Measurements from ENCODE around the gene TRIM56. TPM values are rescaled to one million over a fixed set of nuclear protein-coding genes. Genes with fewer than 3 reads are reported as not detected.

TRIM56 gene
- total and polyA plus RNA-seq, 2 of the 4 experiments (the other 2 are of a cell fraction) = 3.9 to 5.9 TPM

DNA sequence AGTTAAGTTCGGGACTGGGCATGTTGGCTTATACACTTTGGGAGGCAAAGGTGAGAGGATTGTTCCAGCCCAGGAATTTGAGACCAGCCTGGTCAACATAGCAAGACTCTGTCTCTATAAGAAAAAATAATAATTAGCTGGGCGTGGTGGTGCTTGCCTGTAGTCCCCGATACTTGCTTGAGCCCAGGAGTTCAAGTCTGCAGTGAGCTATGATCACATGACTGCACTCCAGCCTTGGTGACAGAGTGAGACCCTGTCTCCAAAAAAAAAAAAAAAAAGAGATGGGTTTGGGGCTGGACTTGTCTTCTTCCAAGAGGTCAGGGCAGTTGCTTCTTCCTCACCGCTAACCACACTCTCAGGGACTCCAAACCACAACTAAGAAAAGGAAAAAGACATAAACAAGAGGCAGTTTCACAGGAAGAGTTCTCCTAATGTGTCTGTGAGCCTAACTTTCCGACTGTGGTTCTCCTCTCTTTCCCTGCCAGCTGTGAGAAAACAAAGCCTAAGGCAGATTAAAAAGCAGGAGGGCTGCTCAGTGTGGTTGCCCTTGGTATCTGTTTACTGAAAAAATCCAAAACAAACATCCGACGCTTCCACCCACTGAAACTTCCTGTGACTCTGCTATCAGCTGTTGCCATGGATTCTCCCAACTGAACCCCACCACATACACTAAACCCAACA, 39.2 kb downstream of the TRIM56 start:
- Histone ChIP-seq H3K36me3 (ENCODE audit: control insufficient read depth, insufficient read depth, low read length) (peaks cover 7% of the 10 kb centered on the region; the same call in 1 of the 2 replicates), H3K18ac (ENCODE audit: low read depth, low read length) (peak overlapping the region; percentile 22), H4K20me1 (ENCODE audit: insufficient read depth, low read length) (peaks cover 19% of the 10 kb centered on the region), H2AFZ (replicated peaks; ENCODE audit: low read length, poor library complexity) (peak overlapping the region; percentile 4), H2BK5ac (ENCODE audit: low read depth, low read length, poor library complexity, severe bottlenecking) (peak overlapping the region; percentile 95), H3K27ac (ENCODE audit: insufficient read depth, low read length) (peak overlapping the region; percentile 74), H3K4me1 (ENCODE audit: control insufficient read depth, insufficient read depth, low read length) (peaks cover 27% of the 10 kb centered on the region), H2BK20ac (ENCODE audit: low read depth, low read length) (peak overlapping the region; percentile 73), H3K23ac (ENCODE audit: low read depth, low read length) (peak overlapping the region; percentile 85), H3K4ac (ENCODE audit: low read depth, low read length) (peak overlapping the region; percentile 90), H3K9me1 (ENCODE audit: insufficient read depth, low read length) (peaks cover 29% of the 10 kb centered on the region), H2BK120ac (ENCODE audit: low read depth, low read length) (peak overlapping the region; percentile 91), H3K4me3 (ENCODE audit: insufficient read depth, low read depth, low read length) (no peak overlapping the region), H4K91ac (ENCODE audit: insufficient read depth, low read depth, low read length) (peak overlapping the region; percentile 86), H3K79me1 (ENCODE audit: low read depth in 1 of 2, low read length in 2 of 2) (peaks cover 8 to 61% of the 10 kb centered on the region in 2 experiments; a peak in 3 of 4 replicates), H3K9me3 (ENCODE audit: control insufficient read depth, insufficient read depth, low read length) (no peaks in the 10 kb centered on the region), H3K9ac (ENCODE audit: low read depth, low read length) (peak overlapping the region; percentile 41), H3K14ac (replicated peaks; ENCODE audit: low read depth, low read length) (peak overlapping the region; percentile 89), H2AK5ac (ENCODE audit: low read depth, low read length) (peak overlapping the region; percentile 89), H2BK15ac (ENCODE audit: low read depth, low read length) (peak overlapping the region; percentile 74), H3K4me2 (ENCODE audit: low read depth, low read length) (peak overlapping the region; percentile 6), H4K5ac (ENCODE audit: low read depth, low read length) (peak overlapping the region; percentile 13), H3K56ac (ENCODE audit: extremely low read depth, insufficient read depth, low read length) (peak overlapping the region; percentile 81), H3K27me3 (ENCODE audit: control insufficient read depth, insufficient read depth, low read length) (no peaks in the 10 kb centered on the region), H4K8ac (ENCODE audit: low read depth in 2 of 2, low read length in 2 of 2) (peak overlapping the region; percentile 53 to 73; a peak in 3 of 4 replicates), H2AK9ac (replicated peaks; ENCODE audit: low read depth, low read length, poor library complexity) (peak overlapping the region; percentile 79)
- POLR2A ChIA-PET (ENCODE audit: unreplicated experiment) = interaction anchor here (0.5 kb wide), 1 partner anchor 233 kb away, joined by 5 read pairs; no protein-coding TSS in a partner anchor
- DNase-seq (peak; percentile 88), ATAC-seq (ENCODE audit: low read depth) (peak; percentile 4)
- no CpG with 5 or more reads among the region's 7 CpGs for WGBS, 2 experiments (ENCODE audit: extremely low coverage in 2 of 2, insufficient read length in 1 of 2)
- BruUV-seq (replicated peaks) = TSS peak; percentile 84
- CTCF ChIA-PET = interaction anchor here (0.6 to 1.3 kb wide), 3 partner anchors 9 to 158 kb away, joined by 3 to 4 read pairs (median 3); no protein-coding TSS in a partner anchor
- intact Hi-C loops (cut with micrococcal nuclease) = no loop called here
- in situ Hi-C loops (cut with MboI; ENCODE audit: low sequenced_read_pairs) = loop anchor here (25.0 kb wide), 1 partner anchor 687 kb away; the partner anchor contains the start of genes MEPCE, PPP1R35 and ZCWPW1
- dilution Hi-C loops (cut with HindIII; ENCODE audit: low sequenced_read_pairs, unreplicated experiment) = no loop called here
- TF ChIP-seq POLR2A (IDR thresholded peaks at IDR 0.05; ENCODE audit: low read depth, low read length) = peak; percentile 69
- TF ChIP-seq RAD21 (IDR thresholded peaks at IDR 0.05; ENCODE audit: low read length) = peak; percentile 24; the same call in 1 of the 2 replicates
- peak; percentile 63; the same call in 1 of the 2 replicates for TF ChIP-seq RFX5 (IDR thresholded peaks at IDR 0.05; ENCODE audit: low read depth, low read length)
- TF ChIP-seq FOS (IDR thresholded peaks at IDR 0.05; ENCODE audit: low read depth, low read length) = no peak
- no peak for TF ChIP-seq MXI1 (IDR thresholded peaks at IDR 0.05; ENCODE audit: borderline replicate concordance, low read depth, low read length)
- TF ChIP-seq CHD1 (IDR thresholded peaks at IDR 0.05; ENCODE audit: low read depth, low read length) = no peak; the same call in 1 of the 2 replicates
- TF ChIP-seq, protein P1, sequence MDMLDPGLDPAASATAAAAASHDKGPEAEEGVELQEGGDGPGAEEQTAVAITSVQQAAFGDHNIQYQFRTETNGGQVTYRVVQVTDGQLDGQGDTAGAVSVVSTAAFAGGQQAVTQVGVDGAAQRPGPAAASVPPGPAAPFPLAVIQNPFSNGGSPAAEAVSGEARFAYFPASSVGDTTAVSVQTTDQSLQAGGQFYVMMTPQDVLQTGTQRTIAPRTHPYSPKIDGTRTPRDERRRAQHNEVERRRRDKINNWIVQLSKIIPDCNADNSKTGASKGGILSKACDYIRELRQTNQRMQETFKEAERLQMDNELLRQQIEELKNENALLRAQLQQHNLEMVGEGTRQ (IDR thresholded peaks at IDR 0.05; ENCODE audit: low read depth, low read length) = peak; percentile 43; the same call in 1 of the 2 replicates
- TF ChIP-seq, protein P2, sequence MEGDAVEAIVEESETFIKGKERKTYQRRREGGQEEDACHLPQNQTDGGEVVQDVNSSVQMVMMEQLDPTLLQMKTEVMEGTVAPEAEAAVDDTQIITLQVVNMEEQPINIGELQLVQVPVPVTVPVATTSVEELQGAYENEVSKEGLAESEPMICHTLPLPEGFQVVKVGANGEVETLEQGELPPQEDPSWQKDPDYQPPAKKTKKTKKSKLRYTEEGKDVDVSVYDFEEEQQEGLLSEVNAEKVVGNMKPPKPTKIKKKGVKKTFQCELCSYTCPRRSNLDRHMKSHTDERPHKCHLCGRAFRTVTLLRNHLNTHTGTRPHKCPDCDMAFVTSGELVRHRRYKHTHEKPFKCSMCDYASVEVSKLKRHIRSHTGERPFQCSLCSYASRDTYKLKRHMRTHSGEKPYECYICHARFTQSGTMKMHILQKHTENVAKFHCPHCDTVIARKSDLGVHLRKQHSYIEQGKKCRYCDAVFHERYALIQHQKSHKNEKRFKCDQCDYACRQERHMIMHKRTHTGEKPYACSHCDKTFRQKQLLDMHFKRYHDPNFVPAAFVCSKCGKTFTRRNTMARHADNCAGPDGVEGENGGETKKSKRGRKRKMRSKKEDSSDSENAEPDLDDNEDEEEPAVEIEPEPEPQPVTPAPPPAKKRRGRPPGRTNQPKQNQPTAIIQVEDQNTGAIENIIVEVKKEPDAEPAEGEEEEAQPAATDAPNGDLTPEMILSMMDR (conservative IDR thresholded peaks at IDR 0.05; ENCODE audit: low read depth, low read length) = no peak
- TF ChIP-seq RCOR1 (IDR thresholded peaks at IDR 0.05; ENCODE audit: insufficient replicate concordance, low read length) = peak; percentile 43
- no peak for TF ChIP-seq MAFK (IDR thresholded peaks at IDR 0.05; ENCODE audit: low read depth, low read length)
- TF ChIP-seq, protein P3, sequence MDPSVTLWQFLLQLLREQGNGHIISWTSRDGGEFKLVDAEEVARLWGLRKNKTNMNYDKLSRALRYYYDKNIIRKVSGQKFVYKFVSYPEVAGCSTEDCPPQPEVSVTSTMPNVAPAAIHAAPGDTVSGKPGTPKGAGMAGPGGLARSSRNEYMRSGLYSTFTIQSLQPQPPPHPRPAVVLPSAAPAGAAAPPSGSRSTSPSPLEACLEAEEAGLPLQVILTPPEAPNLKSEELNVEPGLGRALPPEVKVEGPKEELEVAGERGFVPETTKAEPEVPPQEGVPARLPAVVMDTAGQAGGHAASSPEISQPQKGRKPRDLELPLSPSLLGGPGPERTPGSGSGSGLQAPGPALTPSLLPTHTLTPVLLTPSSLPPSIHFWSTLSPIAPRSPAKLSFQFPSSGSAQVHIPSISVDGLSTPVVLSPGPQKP (IDR thresholded peaks at IDR 0.05; ENCODE audit: borderline replicate concordance, low read depth, low read length) = no peak
- TF ChIP-seq SMC3 (IDR thresholded peaks at IDR 0.05; ENCODE audit: low read depth, low read length) = no peak
- TF ChIP-seq MAZ (IDR thresholded peaks at IDR 0.05; ENCODE audit: borderline replicate concordance, low read depth, low read length) = 0 out of 2 replicates have a peak, but pooled peaks have one; percentile 11

Data from IMR-90 (cell line).